Urinary bladder (tissue), 4 donors: Measurements from ENCODE around the gene SETBP1. TPM values are rescaled to one million over a fixed set of nuclear protein-coding genes. Genes with fewer than 3 reads are reported as not detected.
A peak's percentile ranks its signal among the peaks of the same experiment; 100 is the strongest.

Experiments
- DNase-seq: peaks from one replicate; pipeline ENCODE4 v3.0.0-alpha.2; 2015; ENCODE audit errors: extremely low spot score
- H3K27ac ChIP-seq: one replicate; pipeline ENCODE4 v1.5.1; 2013; ENCODE audit warnings: low read depth, mild to moderate bottlenecking, moderate library complexity
- H3K36me3 ChIP-seq: one replicate; pipeline ENCODE4 v1.6.1; 2013; ENCODE audit warnings: mild to moderate bottlenecking, moderate library complexity; ENCODE audit not compliant: insufficient read depth
- H3K4me1 ChIP-seq: one replicate; pipeline ENCODE4 v1.6.1; 2013; ENCODE audit warnings: mild to moderate bottlenecking, moderate library complexity; ENCODE audit not compliant: insufficient read depth
- H3K4me3 ChIP-seq: one replicate; pipeline ENCODE4 v1.5.1; 2013; ENCODE audit warnings: low read depth, low read length
- WGBS: extraction: QIAGEN DNeasy Blood & Tissue Kit; methylation state at CpG from one replicate; pipeline ENCODE4 v1.1.7; 2013; 5-methylcytosine and 5-hydroxymethylcytosine counted together
- polyA plus RNA-seq: library from polyadenylated mRNA; stranded (reverse); fragments of 200-250 nt; gene quantifications from one replicate; pipeline ENCODE4 v1.2.3, GENCODE V29; 2013
- total RNA-seq: library from RNA; depleted of rRNA; stranded (reverse); fragments of >200 nt; gene quantifications from one replicate; pipeline ENCODE4 v1.2.3, GENCODE V29; 2014
- donor health status: healthy with polysubstance abuse.
- donor health status: healthy.

SETBP1 gene
- total and polyA plus RNA-seq, 2 donors: 12.6 to 46.7 TPM

DNA sequence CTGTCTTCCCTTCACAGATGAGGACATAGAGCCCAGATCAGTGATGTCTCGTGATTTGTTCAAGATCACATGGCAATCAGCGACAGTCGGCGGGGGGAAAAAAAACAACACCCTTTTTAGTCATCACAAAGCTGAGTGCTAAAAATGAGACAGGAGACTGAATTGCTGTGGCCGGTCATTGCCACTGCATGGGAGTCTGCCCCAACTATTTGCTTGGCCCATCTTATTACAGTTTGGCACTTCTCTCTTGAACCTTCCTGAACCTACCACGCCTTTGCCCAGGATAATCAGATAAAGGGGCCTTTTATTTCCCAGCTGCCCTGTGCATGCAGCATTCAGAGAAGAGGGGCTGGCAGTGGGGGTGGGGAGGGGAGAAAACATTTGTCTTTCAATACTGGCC is 42.7 kb downstream of the SETBP1 start:
- Histone ChIP-seq H3K27ac (no peak overlapping the region), H3K4me3 (no peak overlapping the region), H3K36me3 (no peaks in the 10 kb centered on the region), H3K4me1 (peaks cover 3% of the 10 kb centered on the region)
- no peak for DNase-seq
- 82% methylated on average over 6 of the region's 6 CpGs for WGBS

DNA sequence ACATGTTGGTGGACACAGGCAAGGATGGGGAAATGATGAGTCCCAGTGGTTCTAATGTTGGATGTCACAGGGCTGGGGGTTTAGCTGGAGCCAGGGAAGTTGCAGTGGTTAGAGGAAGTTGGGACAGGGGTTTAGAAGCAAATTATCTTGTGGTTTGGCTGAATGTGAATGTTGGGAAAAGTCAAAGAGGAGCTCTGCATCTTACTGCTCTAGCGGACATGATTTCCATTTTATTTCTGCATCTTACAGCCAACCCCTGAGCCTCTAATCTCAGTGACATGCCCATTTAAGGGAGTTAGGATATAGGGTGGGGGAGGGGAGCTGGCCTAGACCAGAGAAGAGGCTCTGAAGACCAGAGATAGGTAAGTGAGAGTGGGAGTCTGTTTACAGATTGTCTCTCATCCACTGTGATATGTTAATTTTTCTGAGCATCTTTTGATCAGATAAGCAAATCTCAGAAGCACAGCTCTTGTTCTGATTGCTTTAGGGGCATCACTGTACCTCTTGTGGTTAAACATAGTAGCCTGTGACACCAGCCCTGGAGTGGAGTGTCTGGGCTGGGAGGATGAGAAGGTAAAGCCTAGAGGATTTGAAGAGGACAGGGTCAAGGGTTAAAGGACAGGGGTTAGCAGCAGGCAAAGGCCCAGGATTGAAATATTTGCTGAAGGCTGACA is 43.6 kb downstream of the SETBP1 start:
- H3K4me3 ChIP-seq: no peak overlapping the region
- H3K36me3 ChIP-seq: no peaks in the 10 kb centered on the region
- H3K27ac ChIP-seq: no peak overlapping the region
- peaks cover 3% of the 10 kb centered on the region for H3K4me1 ChIP-seq
- DNase-seq: no peak
- 49% methylated on average over 1 of the region's 1 CpG for WGBS

DNA sequence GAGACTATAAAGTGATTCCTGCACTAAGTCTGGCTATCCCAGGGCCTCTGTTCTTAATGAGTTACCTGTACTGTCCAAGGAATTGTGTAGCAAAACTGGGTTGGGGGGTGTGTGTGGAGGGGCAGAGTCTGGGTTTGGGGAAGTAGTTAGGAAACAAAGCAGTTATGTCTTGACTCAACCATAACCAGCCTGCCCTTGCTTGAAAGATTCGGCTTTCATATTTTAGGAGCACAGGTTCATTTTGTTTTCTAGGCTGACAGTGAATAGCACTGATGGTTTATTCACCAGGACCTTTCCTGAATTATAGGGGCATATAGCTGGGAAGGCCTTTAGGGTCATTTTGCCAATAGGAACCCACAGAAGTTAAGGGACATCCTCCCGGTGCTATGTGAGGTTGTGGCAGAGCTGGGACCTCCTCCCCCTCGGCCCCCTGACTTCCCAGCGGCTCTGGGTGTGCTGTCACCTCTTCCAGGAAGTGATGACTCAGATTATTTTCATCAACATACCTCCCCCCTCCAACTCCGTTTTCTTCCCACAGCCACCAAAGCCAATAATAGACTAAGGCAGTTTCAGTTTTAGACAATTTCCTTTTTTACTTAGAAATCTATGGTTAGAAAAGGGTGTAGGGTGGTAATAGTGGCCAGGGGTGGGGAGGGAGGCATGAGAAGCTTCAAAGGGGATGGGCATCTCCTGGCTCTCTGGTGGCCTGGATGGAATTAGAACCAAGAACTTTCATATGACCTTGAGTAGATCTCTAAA is 44.8 kb downstream of the SETBP1 start:
- DNase-seq: no peak
- 40% methylated on average over 5 of the region's 5 CpGs for WGBS
- H3K27ac ChIP-seq: peak overlapping the region; percentile 63
- no peak overlapping the region for H3K4me3 ChIP-seq
- H3K36me3 ChIP-seq: no peaks in the 10 kb centered on the region
- H3K4me1 ChIP-seq: peaks cover 3% of the 10 kb centered on the region

DNA sequence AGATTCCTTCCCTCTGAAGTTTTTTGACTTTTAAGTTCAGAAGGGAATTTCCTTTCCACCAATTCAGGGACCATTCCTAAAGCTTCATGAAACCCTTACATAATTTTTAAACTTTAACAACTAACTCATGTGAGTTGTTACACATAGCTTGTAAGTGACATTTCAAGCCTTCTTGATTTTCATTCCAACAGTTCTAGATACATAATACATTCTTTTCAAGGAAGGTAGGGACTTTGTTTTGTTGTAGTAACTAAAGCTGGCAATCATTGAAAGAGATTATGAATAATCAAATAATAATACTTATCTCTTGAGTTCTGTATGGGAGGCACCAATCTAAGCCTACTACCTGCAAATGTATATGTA is 45.4 kb downstream of the SETBP1 start:
- no peaks in the 10 kb centered on the region for H3K36me3 ChIP-seq
- no peak overlapping the region for H3K4me3 ChIP-seq
- peak overlapping the region; percentile 63 for H3K27ac ChIP-seq
- DNase-seq: no peak
- H3K4me1 ChIP-seq: peaks cover 3% of the 10 kb centered on the region

DNA sequence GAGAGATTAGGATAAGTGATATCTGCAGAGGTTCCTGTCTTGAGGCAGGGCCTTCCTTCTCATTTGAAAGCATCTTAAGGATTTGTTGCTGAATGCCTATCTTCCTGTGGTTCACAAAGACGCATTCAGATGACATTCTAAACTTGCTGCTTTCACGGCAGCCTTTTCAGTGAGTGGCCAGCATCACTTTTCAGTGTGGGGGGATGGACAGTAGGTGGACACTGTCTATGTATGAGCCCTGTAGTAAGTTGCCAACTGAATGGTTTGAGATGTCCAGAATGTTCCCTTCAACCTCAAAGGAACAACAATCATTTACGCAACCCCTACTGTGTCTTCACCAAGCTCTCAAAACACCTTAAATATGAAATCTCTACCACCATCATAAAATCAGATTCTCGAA is 46.6 kb downstream of the SETBP1 start:
- Histone ChIP-seq H3K4me1 (peaks cover 3% of the 10 kb centered on the region), H3K27ac (no peak overlapping the region), H3K36me3 (no peaks in the 10 kb centered on the region), H3K4me3 (no peak overlapping the region)
- no peak for DNase-seq
- 91% methylated on average over 4 of the region's 4 CpGs for WGBS

DNA sequence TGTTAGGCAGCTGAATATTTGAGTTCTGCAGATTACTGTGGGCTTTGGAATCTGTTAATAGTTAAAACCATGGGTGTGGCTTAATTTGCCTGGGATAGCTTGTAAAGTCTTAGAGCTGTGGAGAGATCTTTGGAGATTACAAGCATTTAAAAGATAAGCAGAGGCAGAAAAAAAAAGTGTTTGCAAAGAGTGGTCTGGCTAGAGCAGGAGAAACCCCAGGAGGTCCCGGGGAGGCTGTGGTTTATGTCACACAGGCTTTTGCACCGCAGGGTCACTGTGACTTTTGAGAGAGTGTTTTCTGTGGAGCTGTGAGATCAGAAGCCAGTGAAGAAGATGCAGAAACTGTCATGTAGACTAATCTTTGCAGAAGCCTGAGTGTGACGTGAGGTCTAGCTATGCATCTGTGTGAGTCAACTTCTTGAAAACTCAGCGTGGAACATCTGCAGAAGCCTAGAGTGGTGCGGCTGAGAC is 49.0 kb downstream of the SETBP1 start:
- Histone ChIP-seq H3K27ac (no peak overlapping the region), H3K36me3 (no peaks in the 10 kb centered on the region), H3K4me3 (no peak overlapping the region), H3K4me1 (no peaks in the 10 kb centered on the region)
- no peak for DNase-seq
- 36% methylated on average over 5 of the region's 5 CpGs for WGBS

DNA sequence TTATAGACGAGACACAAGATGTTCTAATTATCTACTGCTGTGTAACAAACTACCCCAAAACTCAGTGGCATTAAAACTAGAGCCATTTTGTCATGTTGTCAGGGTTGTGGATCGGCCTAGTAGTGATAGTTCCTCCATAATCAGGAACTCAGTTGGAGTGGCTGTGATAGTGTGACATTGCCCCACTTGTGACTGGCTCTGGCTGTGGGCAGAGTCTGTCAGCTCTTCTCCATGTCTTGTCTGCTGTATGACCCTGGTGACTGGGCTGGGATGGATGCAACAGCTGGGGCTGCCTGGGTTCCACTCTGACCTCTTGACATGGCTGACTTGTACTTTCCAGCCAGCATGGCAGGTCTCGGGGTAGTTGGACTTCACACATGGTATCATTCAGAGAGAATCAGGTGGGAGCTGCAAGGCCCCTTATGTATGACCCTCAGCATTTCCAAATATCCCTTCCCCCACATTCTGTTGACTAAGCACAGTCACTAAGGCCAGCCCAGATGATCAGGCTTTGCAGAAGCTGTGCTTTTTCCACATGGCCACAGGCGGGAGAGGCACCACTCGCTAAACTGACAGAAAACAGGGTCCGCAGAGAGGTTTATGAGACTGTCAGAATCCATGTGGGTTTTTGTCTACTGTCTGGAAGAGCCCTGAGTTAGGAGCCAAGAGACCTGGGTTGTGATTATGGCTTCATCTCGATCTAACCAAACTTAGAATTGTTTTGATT is 50.3 kb downstream of the SETBP1 start:
- 72% methylated on average over 7 of the region's 7 CpGs for WGBS
- Histone ChIP-seq H3K4me3 (no peak overlapping the region), H3K27ac (no peak overlapping the region), H3K4me1 (no peaks in the 10 kb centered on the region), H3K36me3 (no peaks in the 10 kb centered on the region)
- no peak for DNase-seq

DNA sequence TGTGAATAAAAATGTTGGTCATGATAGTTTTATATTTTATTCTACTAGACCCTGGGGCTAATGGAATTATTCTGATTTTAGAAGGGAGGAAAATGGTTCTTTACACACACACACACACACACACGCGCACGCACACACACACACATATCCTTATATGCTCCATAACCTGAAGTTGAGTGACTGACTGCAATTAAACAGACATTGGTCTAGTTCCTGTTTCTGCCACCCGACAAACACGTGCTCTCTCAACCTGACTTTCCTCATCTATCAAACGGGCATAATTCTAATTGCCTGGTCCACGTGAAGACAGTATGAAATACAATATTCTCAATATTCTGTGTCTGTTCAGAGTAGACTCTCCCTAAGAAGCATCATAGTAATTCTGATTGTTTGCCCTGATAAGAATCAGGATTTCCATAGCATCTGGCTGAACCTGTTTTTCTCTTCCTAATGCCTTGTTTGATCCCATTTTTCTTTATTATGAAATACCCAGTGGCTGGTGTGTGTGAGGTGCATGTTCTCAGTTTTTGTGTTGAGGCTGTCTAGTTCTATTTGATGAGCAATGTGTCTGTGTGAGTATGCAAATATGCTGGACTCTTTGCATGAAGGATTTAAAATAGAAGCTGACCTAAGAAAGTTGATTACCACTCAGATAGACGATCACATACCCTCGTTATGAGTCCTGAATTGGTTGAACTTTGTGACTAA is 51.0 kb downstream of the SETBP1 start:
- Histone ChIP-seq H3K4me1 (no peaks in the 10 kb centered on the region), H3K36me3 (no peaks in the 10 kb centered on the region), H3K27ac (no peak overlapping the region), H3K4me3 (no peak overlapping the region)
- 71% methylated on average over 9 of the region's 9 CpGs for WGBS
- DNase-seq: no peak

DNA sequence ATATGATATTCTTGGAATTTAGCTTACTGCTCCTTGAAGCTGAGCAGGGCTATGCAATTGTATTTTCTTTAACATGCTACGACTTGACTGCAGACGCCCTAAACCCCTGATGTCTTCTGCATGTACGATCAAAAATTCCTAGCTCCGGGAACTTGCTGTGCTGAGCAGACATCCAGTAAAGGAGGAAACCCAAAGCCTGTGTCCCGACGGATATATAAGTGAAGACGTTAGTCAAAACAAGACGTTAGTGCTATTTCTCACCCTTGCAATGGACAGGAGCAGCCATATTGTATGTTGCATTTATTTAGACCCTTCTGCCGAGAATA is 51.5 kb downstream of the SETBP1 start:
- H3K36me3 ChIP-seq: no peaks in the 10 kb centered on the region
- no peak overlapping the region for H3K27ac ChIP-seq
- 73% methylated on average over 9 of the region's 9 CpGs for WGBS
- H3K4me1 ChIP-seq: no peaks in the 10 kb centered on the region
- no peak for DNase-seq
- no peak overlapping the region for H3K4me3 ChIP-seq

DNA sequence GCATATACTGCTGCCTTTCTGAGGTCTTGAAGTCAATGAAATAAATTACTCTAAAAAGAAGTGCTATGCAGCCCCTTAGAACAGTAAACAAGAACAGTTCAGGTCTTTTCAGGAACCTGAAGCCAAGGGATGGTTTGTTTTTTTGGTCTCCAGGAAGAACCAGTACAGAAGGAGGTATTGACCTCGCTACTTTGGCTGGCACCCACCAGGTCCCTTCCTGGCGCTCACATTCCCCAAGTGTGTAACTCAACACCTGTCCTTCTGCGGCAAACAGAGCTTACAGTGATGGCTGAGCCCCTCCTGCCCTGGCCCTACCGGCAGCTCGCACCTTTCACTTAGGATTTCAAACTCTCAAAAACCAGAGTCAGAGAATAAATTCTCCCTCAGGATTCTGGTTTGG is 51.9 kb downstream of the SETBP1 start:
- Histone ChIP-seq H3K36me3 (no peaks in the 10 kb centered on the region), H3K4me3 (no peak overlapping the region), H3K27ac (no peak overlapping the region), H3K4me1 (no peaks in the 10 kb centered on the region)
- DNase-seq: no peak
- WGBS: 88% methylated on average over 5 of the region's 5 CpGs

DNA sequence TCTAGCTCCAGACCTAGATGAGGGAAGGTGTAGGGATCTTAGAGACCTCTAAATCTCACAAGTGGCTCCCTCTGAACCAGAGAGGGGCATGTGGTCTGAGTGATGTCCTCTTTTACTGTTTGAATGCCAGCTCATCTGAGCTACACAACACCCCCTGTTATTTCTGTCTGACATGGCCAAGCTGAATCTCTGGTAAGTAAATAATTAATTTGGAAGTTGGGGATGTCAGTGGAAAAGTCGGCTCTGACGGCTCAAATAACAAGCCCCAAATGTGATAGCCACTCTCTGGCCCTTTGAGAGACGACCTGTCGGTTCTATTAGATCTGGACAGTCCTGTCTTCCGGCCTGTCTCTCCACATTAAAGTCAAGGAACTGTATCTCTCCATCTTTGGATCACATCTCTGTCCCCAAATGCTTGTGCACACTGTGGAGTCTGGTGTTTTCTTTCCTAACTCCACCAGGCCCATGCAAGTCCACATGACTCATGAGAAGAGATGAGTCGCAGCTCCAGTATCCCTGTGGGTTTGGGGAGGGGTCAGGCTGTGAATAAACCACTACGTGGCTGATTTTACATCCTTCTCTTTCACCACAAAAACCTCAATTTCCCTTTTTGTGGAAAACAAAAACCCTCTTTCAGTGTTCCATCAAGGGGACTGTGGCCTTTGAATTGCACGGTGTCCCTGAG is 52.5 kb downstream of the SETBP1 start:
- WGBS: 71% methylated on average over 8 of the region's 8 CpGs
- no peaks in the 10 kb centered on the region for H3K36me3 ChIP-seq
- no peaks in the 10 kb centered on the region for H3K4me1 ChIP-seq
- DNase-seq: no peak
- H3K27ac ChIP-seq: no peak overlapping the region
- H3K4me3 ChIP-seq: no peak overlapping the region

DNA sequence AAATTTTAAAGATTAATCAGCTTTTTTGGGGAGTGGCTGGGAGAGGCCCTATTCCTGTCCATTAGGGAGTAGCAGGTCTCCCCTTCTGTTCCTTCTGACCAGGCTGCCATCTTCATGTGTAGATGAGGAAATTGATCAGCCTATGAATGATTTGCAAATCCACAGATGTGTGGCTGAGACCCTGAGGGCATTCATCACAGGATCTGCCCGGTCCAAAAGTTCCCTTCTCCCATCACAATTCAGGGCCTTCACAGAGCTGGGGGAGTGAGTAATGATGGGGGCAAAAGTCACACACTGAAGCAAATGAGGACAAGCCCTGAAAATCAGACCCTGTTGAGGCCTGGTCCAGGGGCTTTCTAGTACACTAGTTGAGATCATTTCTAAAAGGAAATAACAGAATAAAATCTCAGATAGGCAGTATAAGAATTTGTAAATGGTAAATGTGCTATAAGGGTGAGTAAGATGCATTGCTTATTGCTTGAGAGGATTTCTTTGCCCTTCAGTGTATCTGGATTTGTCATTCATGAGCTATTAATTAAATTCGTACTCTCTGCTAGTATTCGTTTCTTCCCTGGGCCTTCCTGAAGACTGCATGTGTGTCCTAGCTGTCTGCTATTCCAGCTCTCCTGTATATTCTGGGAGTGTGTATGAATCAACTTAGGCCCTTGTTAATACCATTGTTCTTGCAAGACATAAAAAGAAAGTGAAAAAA is 53.2 kb downstream of the SETBP1 start:
- WGBS: 92% methylated on average over 3 of the region's 3 CpGs
- no peak for DNase-seq
- H3K36me3 ChIP-seq: no peaks in the 10 kb centered on the region
- no peak overlapping the region for H3K4me3 ChIP-seq
- H3K4me1 ChIP-seq: no peaks in the 10 kb centered on the region
- H3K27ac ChIP-seq: no peak overlapping the region

DNA sequence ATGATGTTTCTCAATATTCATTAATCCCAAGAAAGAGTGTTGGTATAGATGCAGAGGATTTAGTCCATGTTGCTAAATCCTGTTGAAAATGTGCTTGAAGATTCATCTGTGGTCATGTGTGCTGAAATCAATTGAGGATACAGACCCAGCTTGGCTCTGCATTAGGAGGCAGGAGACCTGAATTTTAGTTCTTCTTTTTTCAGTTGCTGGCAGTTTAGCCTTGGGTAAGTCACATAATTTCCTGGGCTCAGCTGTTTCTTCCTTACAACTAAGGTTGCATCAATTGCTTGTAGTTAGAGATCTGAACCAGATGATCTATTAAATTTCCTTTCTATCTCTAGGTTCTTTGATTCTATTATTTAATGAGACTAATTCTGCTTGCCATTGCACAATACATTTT is 54.4 kb downstream of the SETBP1 start:
- DNase-seq: no peak
- Histone ChIP-seq H3K36me3 (no peaks in the 10 kb centered on the region), H3K4me3 (no peak overlapping the region), H3K4me1 (no peaks in the 10 kb centered on the region), H3K27ac (no peak overlapping the region)
